A549 (cell line): ENCODE results near the gene SCNM1.

Source experiments
- CHD2 ChIP-seq: fragments of 150-350 bp; IDR thresholded peaks from 2 replicates; pipeline ENCODE4 v1.6.1; 2014; ENCODE audit warnings: low read length; ENCODE audit not compliant: partially characterized antibody
- EP300 ChIP-seq, 2 experiments: fragments of >200 bp; sonication (Bioruptor Twin); formaldehyde crosslinking; IDR thresholded peaks; 2 replicates in 1 of 2; 3 replicates in 1 of 2; pipeline ENCODE4 v1.6.1; 2016 to 2017
- JUN ChIP-seq, 2 experiments: fragments of >200 bp; sonication (Bioruptor Twin); formaldehyde crosslinking; IDR thresholded peaks; 2 replicates in 1 of 2; 3 replicates in 1 of 2; pipeline ENCODE4 v1.6.1; 2016 to 2017
- KDM5A ChIP-seq: fragments of 200-600 bp; sonication (generic); IDR thresholded peaks from 2 replicates; pipeline ENCODE4 v1.6.1; 2016; ENCODE audit warnings: antibody characterized with exemption, mild to moderate bottlenecking
- POLR2A ChIP-seq: IDR thresholded peaks from 2 replicates; pipeline ENCODE4 v1.6.1; 2012; ENCODE audit warnings: mild to moderate bottlenecking, low read length
- TF ChIP-seq, protein P1 (sequence below): fragments of 450-650 bp; IDR thresholded peaks from 2 replicates; pipeline ENCODE4 v1.6.1; 2014; ENCODE audit warnings: antibody characterized with exemption

DNA sequence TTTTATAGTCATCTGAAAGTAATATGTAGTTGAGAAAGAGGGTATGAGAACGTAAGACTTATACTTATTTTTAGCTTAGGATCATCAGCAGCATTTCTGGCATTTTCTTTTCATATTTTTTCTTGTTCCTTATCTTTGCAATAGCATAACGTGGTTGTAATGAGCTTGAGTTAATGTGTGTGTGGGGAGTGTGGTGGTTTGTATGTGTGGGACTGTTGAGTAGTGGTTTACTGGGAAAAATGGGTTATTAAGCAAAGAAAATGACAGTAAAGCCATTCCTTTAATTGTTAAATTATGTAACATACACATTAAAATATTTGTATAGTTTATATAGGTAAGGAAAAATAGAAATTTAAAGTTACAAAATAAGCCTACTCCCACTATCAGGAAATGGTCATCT, 47.6 kb downstream of the SCNM1 start:
- TF ChIP-seq EP300 (IDR thresholded peaks at IDR 0.05), result no peak
- no peak for TF ChIP-seq POLR2A
- no peak for TF ChIP-seq JUN (IDR thresholded peaks at IDR 0.05)
- TF ChIP-seq, protein P1, sequence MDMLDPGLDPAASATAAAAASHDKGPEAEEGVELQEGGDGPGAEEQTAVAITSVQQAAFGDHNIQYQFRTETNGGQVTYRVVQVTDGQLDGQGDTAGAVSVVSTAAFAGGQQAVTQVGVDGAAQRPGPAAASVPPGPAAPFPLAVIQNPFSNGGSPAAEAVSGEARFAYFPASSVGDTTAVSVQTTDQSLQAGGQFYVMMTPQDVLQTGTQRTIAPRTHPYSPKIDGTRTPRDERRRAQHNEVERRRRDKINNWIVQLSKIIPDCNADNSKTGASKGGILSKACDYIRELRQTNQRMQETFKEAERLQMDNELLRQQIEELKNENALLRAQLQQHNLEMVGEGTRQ, result no peak
- no peak for TF ChIP-seq KDM5A
- no peak for TF ChIP-seq CHD2
